HL-60 (cell line): Measurements from ENCODE around the gene MSRB3.

ENCODE experiments used
- CTCF ChIP-seq: IDR thresholded peaks from one replicate; pipeline ENCODE4 v1.5.1; 2011; ENCODE audit warnings: low read length, control low read depth, inconsistent platforms; ENCODE audit not compliant: insufficient read depth
- POLR2AphosphoS5 ChIP-seq: IDR thresholded peaks from 2 replicates; pipeline ENCODE4 v1.6.1; 2012; ENCODE audit warnings: low read depth
- REST ChIP-seq: IDR thresholded peaks from 2 replicates; pipeline ENCODE4 v1.6.1; 2012; ENCODE audit warnings: low read depth; ENCODE audit not compliant: insufficient replicate concordance

GRCh38 chr12:65277994-65278575, 398 bp upstream of the MSRB3 start:
- no peak for TF ChIP-seq CTCF
- no peak for TF ChIP-seq POLR2AphosphoS5
- no peak for TF ChIP-seq REST
